IPS DF 6.9 (cell line): ENCODE data around the gene OSTC.

Experiments
- DNase-seq: peaks from one replicate; pipeline ENCODE4 v3.0.0-alpha.2; 2013; ENCODE audit warnings: low read depth, low spot score
- H3K27ac ChIP-seq: one replicate; pipeline ENCODE4 v1.5.1; 2013; ENCODE audit warnings: low read length, control low read depth
- H3K27me3 ChIP-seq: 2 replicates; pipeline ENCODE4 v1.6.1; 2013; ENCODE audit warnings: mild to moderate bottlenecking, low read length; ENCODE audit not compliant: control insufficient read depth, insufficient read depth
- H3K36me3 ChIP-seq: 2 replicates; pipeline ENCODE4 v1.6.1; 2013; ENCODE audit warnings: low read length; ENCODE audit not compliant: control insufficient read depth, insufficient read depth
- H3K4me1 ChIP-seq: 2 replicates; pipeline ENCODE4 v1.6.1; 2013; ENCODE audit warnings: low read length; ENCODE audit not compliant: control insufficient read depth, insufficient read depth
- H3K4me3 ChIP-seq: 2 replicates; pipeline ENCODE4 v1.5.1; 2013; ENCODE audit warnings: mild to moderate bottlenecking, low read length
- H3K9me3 ChIP-seq: 2 replicates; pipeline ENCODE4 v1.6.1; 2013; ENCODE audit warnings: low read length, inconsistent platforms; ENCODE audit not compliant: control insufficient read depth, insufficient read depth
- WGBS: extraction: QIAGEN DNeasy Blood & Tissue Kit; methylation state at CpG from one replicate; pipeline ENCODE4 v1.1.7; 2013; ENCODE audit warnings: mixed read lengths, missing lambda C conversion rate; ENCODE audit not compliant: insufficient read length, insufficient coverage; 5-methylcytosine and 5-hydroxymethylcytosine counted together

Gene OSTC

GRCh38 chr4:108646706-108647105 is 3.7 kb upstream of the OSTC start:
- no peak overlapping the region for H3K4me3 ChIP-seq
- H3K9me3 ChIP-seq = no peaks in the 10 kb centered on the region
- H3K27ac ChIP-seq = no peak overlapping the region
- DNase-seq = no peak
- H3K27me3 ChIP-seq = no peaks in the 10 kb centered on the region
- no peaks in the 10 kb centered on the region for H3K4me1 ChIP-seq
- no peaks in the 10 kb centered on the region for H3K36me3 ChIP-seq
- no CpG with 5 or more reads among the region's 3 CpGs for WGBS

GRCh38 chr4:108649863-108650211 is 562 bp upstream of the OSTC start:
- no CpG with 5 or more reads among the region's 6 CpGs for WGBS
- Histone ChIP-seq H3K4me1 (no peaks in the 10 kb centered on the region), H3K36me3 (no peaks in the 10 kb centered on the region), H3K27me3 (no peaks in the 10 kb centered on the region), H3K4me3 (peak overlapping the region; percentile 29; the same call in 1 of the 2 replicates), H3K27ac (no peak overlapping the region), H3K9me3 (no peaks in the 10 kb centered on the region)
- no peak for DNase-seq

GRCh38 chr4:108651014-108651791 is 804 bp downstream of the OSTC start:
- H3K9me3 ChIP-seq = no peaks in the 10 kb centered on the region
- no peaks in the 10 kb centered on the region for H3K27me3 ChIP-seq
- H3K36me3 ChIP-seq = no peaks in the 10 kb centered on the region
- no peak for DNase-seq
- 100% methylated on average over 1 of the region's 9 CpGs for WGBS
- peak overlapping the region; percentile 97; the same call in 1 of the 2 replicates for H3K4me3 ChIP-seq
- no peak overlapping the region for H3K27ac ChIP-seq
- H3K4me1 ChIP-seq = no peaks in the 10 kb centered on the region

- no peaks in the 10 kb centered on the region for H3K9me3 ChIP-seq
- no peak overlapping the region for H3K4me3 ChIP-seq
- no peak for DNase-seq
- no peaks in the 10 kb centered on the region for H3K4me1 ChIP-seq
- H3K27me3 ChIP-seq = no peaks in the 10 kb centered on the region
- no peaks in the 10 kb centered on the region; the same call in 1 of the 2 replicates for H3K36me3 ChIP-seq
- H3K27ac ChIP-seq = no peak overlapping the region
- no CpG with 5 or more reads among the region's 3 CpGs for WGBS
These were observed 12.2 kb downstream of the OSTC start for GRCh38 chr4:108662629-108663028.

- no CpG with 5 or more reads among the region's 4 CpGs for WGBS
These were observed 24.1 kb downstream of the OSTC start for GRCh38 chr4:108674356-108674977.

GRCh38 chr4:108681321-108681809 is 31.0 kb downstream of the OSTC start:
- Histone ChIP-seq H3K4me3 (no peak overlapping the region), H3K4me1 (no peaks in the 10 kb centered on the region), H3K27me3 (no peaks in the 10 kb centered on the region), H3K36me3 (no peaks in the 10 kb centered on the region), H3K9me3 (no peaks in the 10 kb centered on the region), H3K27ac (no peak overlapping the region)
- no CpG with 5 or more reads among the region's 5 CpGs for WGBS
- no peak for DNase-seq

More at GRCh38 chr4:108674356-108674977, 24.1 kb downstream of the OSTC start:
- Histone ChIP-seq H3K27ac (no peak overlapping the region), H3K4me3 (no peak overlapping the region), H3K36me3 (no peaks in the 10 kb centered on the region), H3K9me3 (no peaks in the 10 kb centered on the region), H3K27me3 (no peaks in the 10 kb centered on the region), H3K4me1 (no peaks in the 10 kb centered on the region)
- DNase-seq = no peak

- no peaks in the 10 kb centered on the region for H3K9me3 ChIP-seq
- no peaks in the 10 kb centered on the region for H3K4me1 ChIP-seq
- no CpG with 5 or more reads among the region's 5 CpGs for WGBS
- no peak overlapping the region for H3K27ac ChIP-seq
- DNase-seq = no peak
- H3K36me3 ChIP-seq = no peaks in the 10 kb centered on the region
- H3K27me3 ChIP-seq = no peaks in the 10 kb centered on the region
- H3K4me3 ChIP-seq = no peak overlapping the region
These were observed 33.1 kb downstream of the OSTC start for GRCh38 chr4:108683479-108683878.

DNA sequence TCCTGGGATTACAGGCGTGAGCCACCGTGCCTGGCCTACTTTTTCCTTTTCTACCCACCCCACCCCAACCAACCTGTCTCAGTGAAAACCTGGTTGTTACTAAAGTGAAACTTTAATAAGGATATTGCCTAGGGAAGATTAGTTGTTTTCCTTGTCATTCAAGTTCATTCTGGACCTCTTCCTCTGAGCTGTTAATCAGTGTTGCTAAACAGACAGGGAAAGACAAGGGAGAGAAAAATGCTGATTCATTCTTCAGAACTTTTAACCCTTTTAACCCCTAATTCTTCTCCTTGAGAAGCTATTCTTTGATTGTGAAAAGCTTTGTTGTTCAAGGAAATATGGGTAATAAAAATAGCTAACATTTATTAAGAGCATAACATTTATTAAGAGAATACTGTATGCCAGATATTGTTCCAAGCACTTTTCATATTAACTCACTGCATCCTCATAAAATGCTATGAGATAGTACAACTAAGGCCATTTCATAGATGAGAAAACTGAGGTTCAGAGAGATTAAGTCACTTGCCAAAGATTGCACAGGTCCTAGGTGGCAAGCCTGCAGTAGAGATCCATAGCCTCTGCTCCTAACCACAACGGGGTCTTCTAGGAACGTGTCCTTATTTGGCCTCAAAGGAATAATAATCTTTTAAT is 34.8 kb downstream of the OSTC start:
- no peak for DNase-seq
- Histone ChIP-seq H3K27me3 (no peaks in the 10 kb centered on the region), H3K27ac (no peak overlapping the region), H3K9me3 (no peaks in the 10 kb centered on the region), H3K4me1 (no peaks in the 10 kb centered on the region), H3K36me3 (no peaks in the 10 kb centered on the region), H3K4me3 (no peak overlapping the region)
- WGBS = no CpG with 5 or more reads among the region's 4 CpGs

- no CpG with 5 or more reads among the region's 1 CpG for WGBS
- H3K9me3 ChIP-seq = no peaks in the 10 kb centered on the region
- no peaks in the 10 kb centered on the region for H3K36me3 ChIP-seq
- H3K4me1 ChIP-seq = no peaks in the 10 kb centered on the region
- no peak for DNase-seq
- H3K27ac ChIP-seq = no peak overlapping the region
- no peak overlapping the region for H3K4me3 ChIP-seq
- peaks cover 1% of the 10 kb centered on the region; the same call in 1 of the 2 replicates for H3K27me3 ChIP-seq
These were observed 40.3 kb downstream of the OSTC start for GRCh38 chr4:108690738-108691137.

- DNase-seq = no peak
- no peaks in the 10 kb centered on the region for H3K4me1 ChIP-seq
- H3K9me3 ChIP-seq = no peaks in the 10 kb centered on the region
- no peak overlapping the region for H3K27ac ChIP-seq
- no peaks in the 10 kb centered on the region for H3K36me3 ChIP-seq
- H3K4me3 ChIP-seq = no peak overlapping the region
- peaks cover 1% of the 10 kb centered on the region; the same call in 1 of the 2 replicates for H3K27me3 ChIP-seq
- no CpG with 5 or more reads among the region's 3 CpGs for WGBS
These were observed 42.8 kb downstream of the OSTC start for GRCh38 chr4:108693211-108693610.
